B cell (primary cell): ENCODE data around the gene CEP63. TPM values are rescaled to one million over a fixed set of nuclear protein-coding genes. Genes with fewer than 3 reads are reported as not detected.

ENCODE experiments used
- ATAC-seq: fragments of 200-7000 bp; cut with Tn5 transposase; one replicate; pipeline ENCODE4 v1.10.0; 2021; ENCODE audit warnings: low read depth, mild to moderate bottlenecking, moderate number of reproducible peaks, moderate library complexity
- CTCF ChIA-PET: fragments of 350-600 bp; sonication (Branson Sonifier 250); formaldehyde crosslinking; loops from one replicate; lab custom pipeline; 2021; ENCODE audit warnings: antibody characterized with exemption, inconsistent platforms; lab: Charles Lee
- POLR2A ChIA-PET: fragments of 350-600 bp; sonication (Branson Sonifier 250); formaldehyde crosslinking; loops from one replicate; lab custom pipeline; 2021; ENCODE audit warnings: antibody characterized with exemption; lab: Charles Lee
- DNase-seq: peaks from one replicate; pipeline ENCODE4 v3.0.0; 2013
- H2AFZ ChIP-seq: 2 replicates; pipeline ENCODE4 v1.6.1; 2012; ENCODE audit warnings: mild to moderate bottlenecking, low read depth, low read length; ENCODE audit not compliant: insufficient read depth, poor library complexity, severe bottlenecking
- H3K27ac ChIP-seq, 2 donors: 1 replicate in 1 of 2; 2 replicates in 1 of 2; pipeline ENCODE4 v1.5.1; 2012 to 2013; ENCODE audit warnings: low read length in 2 of 2, mild to moderate bottlenecking in 2 of 2, moderate library complexity in 1 of 2
- H3K27me3 ChIP-seq, 4 experiments: fragments of 200-600 bp in 1 of 4; sonication (generic) in 1 of 4; replicated peaks in 1 of 4; 1 replicate in 2 of 4; 2 replicates in 2 of 4; pipeline versions ENCODE4 v1.6.1 to v1.7.0; 2013 to 2016; ENCODE audit warnings: low read length in 3 of 4, mild to moderate bottlenecking in 2 of 4, mixed read lengths in 1 of 4, moderate library complexity in 1 of 4; ENCODE audit not compliant: insufficient read depth in 4 of 4, control insufficient read depth in 3 of 4; ENCODE audit errors: control extremely low read depth in 1 of 4
- H3K36me3 ChIP-seq, 2 experiments: replicated peaks in 1 of 2; 1 replicate in 1 of 2; 2 replicates in 1 of 2; pipeline versions ENCODE4 v1.6.1 to v1.7.1; 2013; ENCODE audit warnings: low read length in 1 of 2; ENCODE audit not compliant: insufficient read depth in 2 of 2, control insufficient read depth in 1 of 2; ENCODE audit errors: control extremely low read depth in 1 of 2, extremely low read depth in 1 of 2
- H3K4me1 ChIP-seq, 2 donors: fragments of 200-600 bp in 1 of 2; sonication (generic) in 1 of 2; 1 replicate in 1 of 2; 2 replicates in 1 of 2; pipeline versions ENCODE4 v1.5.1 to v1.6.1; 2013 to 2017; ENCODE audit warnings: low read length in 2 of 2; ENCODE audit not compliant: control insufficient read depth in 2 of 2, insufficient read depth in 2 of 2
- H3K4me2 ChIP-seq: replicated peaks from 2 replicates; pipeline ENCODE3; 2012; ENCODE audit warnings: mild to moderate bottlenecking, low read depth, low read length; ENCODE audit not compliant: poor library complexity, severe bottlenecking
- H3K4me3 ChIP-seq, 5 experiments: fragments of 200-600 bp in 1 of 5; sonication (generic) in 1 of 5; 1 replicate in 3 of 5; 2 replicates in 2 of 5; pipeline versions ENCODE4 v1.5.1 to v1.7.0; 2011 to 2016; ENCODE audit warnings: low read length in 4 of 5, mild to moderate bottlenecking in 4 of 5, low read depth in 2 of 5, control low read depth in 1 of 5, moderate library complexity in 1 of 5; ENCODE audit not compliant: insufficient read depth in 1 of 5; ENCODE audit errors: control extremely low read depth in 1 of 5, extremely low read depth in 1 of 5
- H3K79me2 ChIP-seq: fragments of 200-600 bp; sonication (generic); one replicate; pipeline ENCODE4 v1.6.0; 2016; ENCODE audit warnings: low read length; ENCODE audit not compliant: control insufficient read depth, insufficient read depth
- H3K9ac ChIP-seq: fragments of 200-600 bp; sonication (generic); 2 replicates; pipeline ENCODE4 v1.6.1; 2017; ENCODE audit warnings: mild to moderate bottlenecking, low read length, moderate library complexity
- H3K9me3 ChIP-seq, 3 donors: one replicate each; pipeline versions ENCODE4 v1.6.1 to v1.7.1; 2013; ENCODE audit warnings: low read length in 2 of 3; ENCODE audit not compliant: control insufficient read depth in 2 of 3, insufficient read depth in 1 of 3; ENCODE audit errors: control extremely low read depth in 1 of 3
- H4K20me1 ChIP-seq: 2 replicates; pipeline ENCODE4 v1.6.0; 2012; ENCODE audit warnings: mild to moderate bottlenecking, low read length; ENCODE audit not compliant: insufficient read depth, control insufficient read depth, poor library complexity, severe bottlenecking
- H3K27ac Mint-ChIP-seq: one replicate; pipeline ENCODE4 v1.8.0; 2021; ENCODE audit warnings: mixed read lengths
- H3K27me3 Mint-ChIP-seq: one replicate; pipeline ENCODE4 v1.8.0; 2021; ENCODE audit warnings: mixed read lengths
- H3K4me1 Mint-ChIP-seq: one replicate; pipeline ENCODE4 v1.8.0; 2021; ENCODE audit warnings: mixed read lengths
- H3K4me3 Mint-ChIP-seq: one replicate; pipeline ENCODE4 v1.8.0; 2021; ENCODE audit warnings: mixed read lengths
- H3K9me3 Mint-ChIP-seq: one replicate; pipeline ENCODE4 v1.8.0; 2022; ENCODE audit warnings: mixed read lengths; ENCODE audit not compliant: insufficient read depth
- CTCF ChIP-seq: fragments of 200-600 bp; IDR thresholded peaks from one replicate; pipeline ENCODE4 v1.8.0; 2022; ENCODE audit warnings: antibody characterized with exemption, mild to moderate bottlenecking
- EZH2 ChIP-seq: IDR thresholded peaks from 2 replicates; pipeline ENCODE4 v1.6.1; 2012; ENCODE audit warnings: borderline replicate concordance, low read depth, mild to moderate bottlenecking, moderate library complexity, low read length; ENCODE audit not compliant: insufficient read depth, poor library complexity, severe bottlenecking
- WGBS: methylation state at CpG from one replicate; pipeline ENCODE4 v1.1.5; 2013; ENCODE audit warnings: missing lambda C conversion rate; ENCODE audit not compliant: insufficient coverage; 5-methylcytosine and 5-hydroxymethylcytosine counted together
- intact Hi-C: fragments of 100-400 bp; cut with micrococcal nuclease; formaldehyde crosslinking; loops from one replicate; pipeline ENCODE4 v1.10.0; 2022
- polyA plus RNA-seq: library from polyadenylated mRNA; depleted of rRNA; stranded (reverse); fragments of >200 nt; gene quantifications from 2 replicates; pipeline ENCODE4 v1.2.3, GENCODE V29; 2012
- total RNA-seq, 2 donors: library from RNA; stranded (reverse); fragments of 120-200 nt in 1 of 2; gene quantifications; 1 replicate in 1 of 2; 2 replicates in 1 of 2; pipeline versions ENCODE4 v1.2.3 to v1.2.4, GENCODE V29; 2013 to 2022

CEP63 gene
- total and polyA plus RNA-seq, 2 donors (not counting 1 experiment from before 2014, with no cell fraction given), result 9.6 to 35.6 TPM

- Histone ChIP-seq H2AFZ (no peak overlapping the region), H3K9me3 (peaks cover 3 to 15% (median 5%) of the 10 kb centered on the region in 3 donors), H3K79me2 (peaks cover 74% of the 10 kb centered on the region), H3K9ac (no peak overlapping the region), H3K27ac (no peak overlapping the region), H3K27me3 (no peaks in the 10 kb centered on the region), H3K36me3 (peaks cover 0 to 14% of the 10 kb centered on the region in 2 experiments), H3K4me1 (no peaks in the 10 kb centered on the region), H3K4me2 (no peak overlapping the region), H3K4me3 (no peak overlapping the region), H4K20me1 (peaks cover 14% of the 10 kb centered on the region)
- no peak overlapping the region for H3K4me3 Mint-ChIP-seq
- no peak overlapping the region for H3K27ac Mint-ChIP-seq
- TF ChIP-seq EZH2, result no peak
- no peak for TF ChIP-seq CTCF
- CTCF ChIA-PET, result no interaction called here
- H3K27me3 Mint-ChIP-seq, result no peaks in the 10 kb centered on the region
- POLR2A ChIA-PET, result no interaction called here
- peaks cover 11% of the 10 kb centered on the region for H3K9me3 Mint-ChIP-seq
- no peak for DNase-seq
- intact Hi-C loops, result no loop called here
- H3K4me1 Mint-ChIP-seq, result peaks cover 24% of the 10 kb centered on the region
- ATAC-seq, result no peak
- no CpG with 5 or more reads among the region's 3 CpGs for WGBS
These were observed 18.3 kb downstream of the CEP63 start for GRCh38 chr3:134504132-134504531.

- intact Hi-C loops, result no loop called here
- H3K27ac ChIP-seq, result no peak overlapping the region
- ChIA-PET POLR2A (no interaction called here), CTCF (interaction anchor here (1.5 kb wide), 1 partner anchor 25 kb away, joined by 4 read pairs; no protein-coding TSS in a partner anchor)
- peaks cover under 1 to 15% (median 5%) of the 10 kb centered on the region in 3 donors for H3K9me3 ChIP-seq
- ATAC-seq (no peak), DNase-seq (no peak)
- peaks cover 0 to 17% of the 10 kb centered on the region in 2 experiments for H3K36me3 ChIP-seq
- no peak overlapping the region for H3K4me3 ChIP-seq
- no peak overlapping the region for H3K27ac Mint-ChIP-seq
- H3K4me1 ChIP-seq, result no peaks in the 10 kb centered on the region
- no peak for TF ChIP-seq CTCF
- WGBS, result 76% methylated on average over 3 of the region's 3 CpGs
- no peak overlapping the region for H2AFZ ChIP-seq
- H3K9me3 Mint-ChIP-seq, result peaks cover 11% of the 10 kb centered on the region
- no peak overlapping the region for H3K4me2 ChIP-seq
- H3K4me1 Mint-ChIP-seq, result peaks cover 18% of the 10 kb centered on the region
- no peaks in the 10 kb centered on the region for H3K27me3 ChIP-seq
- H3K79me2 ChIP-seq, result peaks cover 60% of the 10 kb centered on the region
- no peaks in the 10 kb centered on the region for H3K27me3 Mint-ChIP-seq
- peaks cover 14% of the 10 kb centered on the region for H4K20me1 ChIP-seq
- no peak overlapping the region for H3K9ac ChIP-seq
- no peak overlapping the region for H3K4me3 Mint-ChIP-seq
These were observed 19.6 kb downstream of the CEP63 start for GRCh38 chr3:134505485-134505884.
